ENCODE data around the gene APPL2. TPM values are rescaled to one million over a fixed set of nuclear protein-coding genes. Genes with fewer than 3 reads are reported as not detected.

APPL2 gene
- total RNA-seq, 1 experiment from 2014 or later = 44.1 TPM

- no peak overlapping the region for H3K9ac ChIP-seq (ENCODE audit: low read length)
- no peak overlapping the region for H3K4me2 ChIP-seq (ENCODE audit: low read depth, low read length, poor library complexity, severe bottlenecking)
- H3K9me2 ChIP-seq (replicated peaks; ENCODE audit: insufficient read depth, low read length) = no peaks in the 10 kb centered on the region
- no peaks in the 10 kb centered on the region for H3K9me3 ChIP-seq (ENCODE audit: low read length)
- no peak overlapping the region for H3K4me3 ChIP-seq (ENCODE audit: low read length)
- H3K27me3 ChIP-seq (ENCODE audit: low read length) = no peaks in the 10 kb centered on the region
- no peak overlapping the region for H2AFZ ChIP-seq (ENCODE audit: low read length)
- no peak for DNase-seq
- no peaks in the 10 kb centered on the region for H3K36me3 ChIP-seq (ENCODE audit: insufficient read depth, low read length)
- H3K27ac ChIP-seq (ENCODE audit: low read length) = no peak overlapping the region
- H4K20me1 ChIP-seq (ENCODE audit: insufficient read depth, low read depth, low read length) = no peaks in the 10 kb centered on the region
- H3K4me1 ChIP-seq (ENCODE audit: low read length) = 0 out of 2 replicates have a peak, but pooled peaks cover 3% of the 10 kb centered on the region
- H3K79me2 ChIP-seq (ENCODE audit: low read length) = no peaks in the 10 kb centered on the region
Measured at GRCh38 chr12:105274571-105274970, 38.6 kb upstream of the APPL2 start.

GRCh38 chr12:105273601-105274000 lies 37.6 kb upstream of the APPL2 start:
- Histone ChIP-seq H3K27ac (ENCODE audit: low read length) (no peak overlapping the region), H3K79me2 (ENCODE audit: low read length) (no peaks in the 10 kb centered on the region), H3K4me1 (ENCODE audit: low read length) (0 out of 2 replicates have a peak, but pooled peaks cover 3% of the 10 kb centered on the region), H2AFZ (ENCODE audit: low read length) (no peak overlapping the region), H3K9ac (ENCODE audit: low read length) (no peak overlapping the region), H3K9me2 (replicated peaks; ENCODE audit: insufficient read depth, low read length) (no peaks in the 10 kb centered on the region), H3K4me2 (ENCODE audit: low read depth, low read length, poor library complexity, severe bottlenecking) (no peak overlapping the region), H3K27me3 (ENCODE audit: low read length) (no peaks in the 10 kb centered on the region), H3K9me3 (ENCODE audit: low read length) (no peaks in the 10 kb centered on the region), H3K36me3 (ENCODE audit: insufficient read depth, low read length) (no peaks in the 10 kb centered on the region), H4K20me1 (ENCODE audit: insufficient read depth, low read depth, low read length) (no peaks in the 10 kb centered on the region), H3K4me3 (ENCODE audit: low read length) (no peak overlapping the region)
- no peak for DNase-seq

GRCh38 chr12:105272814-105273416 lies 36.9 kb upstream of the APPL2 start:
- DNase-seq = no peak
- H3K27me3 ChIP-seq (ENCODE audit: low read length) = no peaks in the 10 kb centered on the region
- no peak overlapping the region for H3K4me2 ChIP-seq (ENCODE audit: low read depth, low read length, poor library complexity, severe bottlenecking)
- no peaks in the 10 kb centered on the region for H3K9me2 ChIP-seq (replicated peaks; ENCODE audit: insufficient read depth, low read length)
- H3K36me3 ChIP-seq (ENCODE audit: insufficient read depth, low read length) = no peaks in the 10 kb centered on the region
- H3K4me3 ChIP-seq (ENCODE audit: low read length) = no peak overlapping the region
- 0 out of 2 replicates have a peak, but pooled peaks cover 3% of the 10 kb centered on the region for H3K4me1 ChIP-seq (ENCODE audit: low read length)
- H4K20me1 ChIP-seq (ENCODE audit: insufficient read depth, low read depth, low read length) = no peaks in the 10 kb centered on the region
- H3K27ac ChIP-seq (ENCODE audit: low read length) = no peak overlapping the region
- H3K79me2 ChIP-seq (ENCODE audit: low read length) = no peaks in the 10 kb centered on the region
- H3K9me3 ChIP-seq (ENCODE audit: low read length) = no peaks in the 10 kb centered on the region
- no peak overlapping the region for H2AFZ ChIP-seq (ENCODE audit: low read length)
- H3K9ac ChIP-seq (ENCODE audit: low read length) = no peak overlapping the region

GRCh38 chr12:105272152-105272551 lies 36.2 kb upstream of the APPL2 start:
- DNase-seq = no peak
- H3K27ac ChIP-seq (ENCODE audit: low read length) = no peak overlapping the region
- H3K4me1 ChIP-seq (ENCODE audit: low read length) = 0 out of 2 replicates have a peak, but pooled peaks cover 3% of the 10 kb centered on the region
- no peaks in the 10 kb centered on the region for H3K9me3 ChIP-seq (ENCODE audit: low read length)
- H3K27me3 ChIP-seq (ENCODE audit: low read length) = no peaks in the 10 kb centered on the region
- H4K20me1 ChIP-seq (ENCODE audit: insufficient read depth, low read depth, low read length) = no peaks in the 10 kb centered on the region
- no peak overlapping the region for H2AFZ ChIP-seq (ENCODE audit: low read length)
- H3K4me3 ChIP-seq (ENCODE audit: low read length) = no peak overlapping the region
- H3K79me2 ChIP-seq (ENCODE audit: low read length) = no peaks in the 10 kb centered on the region
- H3K9ac ChIP-seq (ENCODE audit: low read length) = no peak overlapping the region
- H3K36me3 ChIP-seq (ENCODE audit: insufficient read depth, low read length) = no peaks in the 10 kb centered on the region
- no peaks in the 10 kb centered on the region for H3K9me2 ChIP-seq (replicated peaks; ENCODE audit: insufficient read depth, low read length)
- no peak overlapping the region for H3K4me2 ChIP-seq (ENCODE audit: low read depth, low read length, poor library complexity, severe bottlenecking)

- no peaks in the 10 kb centered on the region for H3K9me2 ChIP-seq (replicated peaks; ENCODE audit: insufficient read depth, low read length)
- no peak overlapping the region for H3K9ac ChIP-seq (ENCODE audit: low read length)
- H3K4me2 ChIP-seq (ENCODE audit: low read depth, low read length, poor library complexity, severe bottlenecking) = no peak overlapping the region
- no peaks in the 10 kb centered on the region for H4K20me1 ChIP-seq (ENCODE audit: insufficient read depth, low read depth, low read length)
- no peak overlapping the region for H3K4me3 ChIP-seq (ENCODE audit: low read length)
- no peaks in the 10 kb centered on the region for H3K9me3 ChIP-seq (ENCODE audit: low read length)
- H3K79me2 ChIP-seq (ENCODE audit: low read length) = no peaks in the 10 kb centered on the region
- H2AFZ ChIP-seq (ENCODE audit: low read length) = no peak overlapping the region
- no peak for DNase-seq
- H3K27ac ChIP-seq (ENCODE audit: low read length) = no peak overlapping the region
- no peaks in the 10 kb centered on the region for H3K27me3 ChIP-seq (ENCODE audit: low read length)
- 0 out of 2 replicates have a peak, but pooled peaks cover 3% of the 10 kb centered on the region for H3K4me1 ChIP-seq (ENCODE audit: low read length)
- no peaks in the 10 kb centered on the region for H3K36me3 ChIP-seq (ENCODE audit: insufficient read depth, low read length)
Measured at GRCh38 chr12:105271364-105271763, 35.4 kb upstream of the APPL2 start.

GRCh38 chr12:105270671-105271255 lies 34.8 kb upstream of the APPL2 start:
- no peaks in the 10 kb centered on the region for H3K79me2 ChIP-seq (ENCODE audit: low read length)
- no peaks in the 10 kb centered on the region for H3K36me3 ChIP-seq (ENCODE audit: insufficient read depth, low read length)
- H3K9ac ChIP-seq (ENCODE audit: low read length) = no peak overlapping the region
- H3K4me2 ChIP-seq (ENCODE audit: low read depth, low read length, poor library complexity, severe bottlenecking) = no peak overlapping the region
- H3K27ac ChIP-seq (ENCODE audit: low read length) = no peak overlapping the region
- H3K4me3 ChIP-seq (ENCODE audit: low read length) = no peak overlapping the region
- H3K9me3 ChIP-seq (ENCODE audit: low read length) = no peaks in the 10 kb centered on the region
- H3K9me2 ChIP-seq (replicated peaks; ENCODE audit: insufficient read depth, low read length) = no peaks in the 10 kb centered on the region
- H4K20me1 ChIP-seq (ENCODE audit: insufficient read depth, low read depth, low read length) = no peaks in the 10 kb centered on the region
- H3K4me1 ChIP-seq (ENCODE audit: low read length) = no peaks in the 10 kb centered on the region
- H2AFZ ChIP-seq (ENCODE audit: low read length) = no peak overlapping the region
- H3K27me3 ChIP-seq (ENCODE audit: low read length) = no peaks in the 10 kb centered on the region
- no peak for DNase-seq

GRCh38 chr12:105267711-105268110 lies 31.7 kb upstream of the APPL2 start:
- Histone ChIP-seq H2AFZ (ENCODE audit: low read length) (no peak overlapping the region), H3K4me2 (ENCODE audit: low read depth, low read length, poor library complexity, severe bottlenecking) (no peak overlapping the region), H4K20me1 (ENCODE audit: insufficient read depth, low read depth, low read length) (no peaks in the 10 kb centered on the region), H3K27ac (ENCODE audit: low read length) (no peak overlapping the region), H3K4me3 (ENCODE audit: low read length) (no peak overlapping the region), H3K9me3 (ENCODE audit: low read length) (no peaks in the 10 kb centered on the region), H3K79me2 (ENCODE audit: low read length) (no peaks in the 10 kb centered on the region), H3K9me2 (replicated peaks; ENCODE audit: insufficient read depth, low read length) (no peaks in the 10 kb centered on the region), H3K27me3 (ENCODE audit: low read length) (no peaks in the 10 kb centered on the region), H3K36me3 (ENCODE audit: insufficient read depth, low read length) (no peaks in the 10 kb centered on the region), H3K4me1 (ENCODE audit: low read length) (no peaks in the 10 kb centered on the region; the same call in 1 of the 2 replicates), H3K9ac (ENCODE audit: low read length) (no peak overlapping the region)
- DNase-seq = no peak

GRCh38 chr12:105264771-105265170 lies 28.8 kb upstream of the APPL2 start:
- no peaks in the 10 kb centered on the region for H3K79me2 ChIP-seq (ENCODE audit: low read length)
- no peak overlapping the region for H3K9ac ChIP-seq (ENCODE audit: low read length)
- H3K27me3 ChIP-seq (ENCODE audit: low read length) = no peaks in the 10 kb centered on the region
- H3K9me3 ChIP-seq (ENCODE audit: low read length) = no peaks in the 10 kb centered on the region
- H3K4me3 ChIP-seq (ENCODE audit: low read length) = no peak overlapping the region
- H3K27ac ChIP-seq (ENCODE audit: low read length) = no peak overlapping the region
- H3K4me1 ChIP-seq (ENCODE audit: low read length) = peaks cover 28% of the 10 kb centered on the region
- no peaks in the 10 kb centered on the region for H3K9me2 ChIP-seq (replicated peaks; ENCODE audit: insufficient read depth, low read length)
- no peak for DNase-seq
- no peaks in the 10 kb centered on the region for H4K20me1 ChIP-seq (ENCODE audit: insufficient read depth, low read depth, low read length)
- H2AFZ ChIP-seq (ENCODE audit: low read length) = no peak overlapping the region
- no peaks in the 10 kb centered on the region for H3K36me3 ChIP-seq (ENCODE audit: insufficient read depth, low read length)
- no peak overlapping the region for H3K4me2 ChIP-seq (ENCODE audit: low read depth, low read length, poor library complexity, severe bottlenecking)
